NB4 (cell line): ENCODE measurements around the gene KATNB1.

Experiments
- DNase-seq: peaks from one replicate; pipeline ENCODE4 v3.0.0; 2010; ENCODE audit warnings: low read depth
- H3K4me3 ChIP-seq: one replicate; pipeline ENCODE4 v1.5.1; 2011; ENCODE audit warnings: mild to moderate bottlenecking, low read depth, low read length, moderate library complexity
- MYC ChIP-seq: IDR thresholded peaks from 2 replicates; pipeline ENCODE4 v1.6.1; 2011; ENCODE audit warnings: low read depth, low read length
- POLR2A ChIP-seq: IDR thresholded peaks from 2 replicates; pipeline ENCODE4 v1.6.1; 2011; ENCODE audit warnings: mild to moderate bottlenecking; ENCODE audit not compliant: insufficient read length; ENCODE audit errors: extremely low read depth
- TF ChIP-seq, protein P1 (sequence below): IDR thresholded peaks from 2 replicates; pipeline ENCODE4 v1.6.1; 2011; ENCODE audit warnings: low read depth, low read length
- TF ChIP-seq, protein P2 (sequence below): IDR thresholded peaks from one replicate; pipeline ENCODE4 v1.5.1; 2012; ENCODE audit warnings: low read depth, low read length

KATNB1 gene

DNA sequence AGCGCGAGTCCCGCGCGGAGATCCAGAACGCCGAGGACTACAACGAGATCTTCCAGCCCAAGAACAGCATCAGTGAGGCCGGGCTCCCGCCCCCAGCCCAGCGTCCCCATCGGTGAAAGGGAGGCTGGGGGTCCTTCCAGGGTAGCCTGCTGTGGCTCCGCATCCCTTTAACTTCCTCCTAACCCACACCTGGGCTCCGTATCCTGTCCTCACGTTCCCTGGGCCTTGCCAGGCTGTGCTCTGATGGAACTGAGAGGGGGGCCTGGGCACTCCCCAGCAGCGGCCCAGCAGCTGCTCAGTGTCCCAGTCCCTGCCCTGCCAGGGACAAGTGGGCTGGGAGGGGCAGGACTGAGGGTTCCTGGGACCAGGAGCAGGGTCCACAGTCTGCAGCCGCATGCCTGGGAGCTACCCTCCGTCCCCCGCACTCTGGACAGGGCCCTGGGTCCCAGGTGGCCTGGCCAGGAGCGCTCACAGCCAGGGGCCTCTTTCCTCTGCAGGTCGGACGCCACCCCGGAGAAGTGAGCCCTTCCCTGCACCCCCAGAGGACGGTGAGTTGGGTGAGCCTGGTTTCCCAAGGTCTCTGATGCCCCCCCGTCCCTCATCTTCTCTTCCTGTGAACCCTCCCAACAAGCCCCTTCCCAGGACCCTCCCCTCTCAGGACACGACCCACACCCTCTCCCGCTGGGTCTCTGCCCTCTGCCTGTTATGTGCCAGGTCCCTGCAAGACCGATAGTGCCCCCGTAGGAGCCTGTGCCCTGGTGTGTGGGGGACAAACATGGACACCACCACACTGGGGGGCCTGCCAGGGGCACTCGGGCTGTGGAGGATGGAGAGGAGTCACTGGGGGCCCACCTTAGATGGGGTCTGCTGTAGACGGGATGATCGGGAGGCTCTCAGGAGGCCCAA, 18.1 kb downstream of the KATNB1 start:
- no peak overlapping the region for H3K4me3 ChIP-seq
- TF ChIP-seq MYC (no peak), POLR2A (no peak)
- TF ChIP-seq, protein P1, sequence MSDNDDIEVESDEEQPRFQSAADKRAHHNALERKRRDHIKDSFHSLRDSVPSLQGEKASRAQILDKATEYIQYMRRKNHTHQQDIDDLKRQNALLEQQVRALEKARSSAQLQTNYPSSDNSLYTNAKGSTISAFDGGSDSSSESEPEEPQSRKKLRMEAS = no peak
- TF ChIP-seq, protein P2, sequence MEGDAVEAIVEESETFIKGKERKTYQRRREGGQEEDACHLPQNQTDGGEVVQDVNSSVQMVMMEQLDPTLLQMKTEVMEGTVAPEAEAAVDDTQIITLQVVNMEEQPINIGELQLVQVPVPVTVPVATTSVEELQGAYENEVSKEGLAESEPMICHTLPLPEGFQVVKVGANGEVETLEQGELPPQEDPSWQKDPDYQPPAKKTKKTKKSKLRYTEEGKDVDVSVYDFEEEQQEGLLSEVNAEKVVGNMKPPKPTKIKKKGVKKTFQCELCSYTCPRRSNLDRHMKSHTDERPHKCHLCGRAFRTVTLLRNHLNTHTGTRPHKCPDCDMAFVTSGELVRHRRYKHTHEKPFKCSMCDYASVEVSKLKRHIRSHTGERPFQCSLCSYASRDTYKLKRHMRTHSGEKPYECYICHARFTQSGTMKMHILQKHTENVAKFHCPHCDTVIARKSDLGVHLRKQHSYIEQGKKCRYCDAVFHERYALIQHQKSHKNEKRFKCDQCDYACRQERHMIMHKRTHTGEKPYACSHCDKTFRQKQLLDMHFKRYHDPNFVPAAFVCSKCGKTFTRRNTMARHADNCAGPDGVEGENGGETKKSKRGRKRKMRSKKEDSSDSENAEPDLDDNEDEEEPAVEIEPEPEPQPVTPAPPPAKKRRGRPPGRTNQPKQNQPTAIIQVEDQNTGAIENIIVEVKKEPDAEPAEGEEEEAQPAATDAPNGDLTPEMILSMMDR = no peak
- no peak for DNase-seq

DNA sequence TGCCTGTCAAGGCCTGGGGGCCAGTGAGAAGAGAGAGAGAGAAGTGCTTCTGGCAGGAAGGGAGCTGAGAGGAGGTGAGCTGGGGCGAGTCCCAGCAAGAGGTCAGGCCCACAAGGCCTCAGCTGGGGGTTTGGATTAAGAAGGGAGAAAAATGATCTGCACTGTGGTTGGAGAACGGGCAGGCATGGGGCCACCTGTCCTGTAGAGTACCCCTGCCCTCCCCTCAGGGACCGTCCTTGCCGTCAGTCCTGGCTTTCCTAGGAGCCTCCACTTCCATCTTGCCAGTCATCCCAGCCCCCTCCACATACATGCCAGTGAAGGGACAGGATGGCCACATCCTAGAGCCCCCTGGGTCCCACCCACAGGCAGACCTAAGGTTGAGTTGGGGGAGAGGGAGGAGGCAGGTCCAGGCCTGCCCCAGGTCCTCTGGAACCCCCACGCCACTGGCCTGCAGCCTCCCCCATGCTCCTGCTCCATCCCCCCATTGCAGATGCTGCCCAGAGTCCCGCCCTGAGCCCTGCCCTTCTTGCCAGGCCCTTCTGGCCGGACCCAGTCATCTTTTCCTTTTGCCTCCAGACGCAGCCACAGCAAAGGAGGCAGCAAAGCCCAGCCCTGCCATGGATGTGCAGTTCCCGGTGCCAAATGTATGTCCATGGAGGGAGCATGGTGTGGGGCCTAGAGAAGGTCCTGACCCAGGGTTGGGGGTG, 18.9 kb downstream of the KATNB1 start:
- TF ChIP-seq, protein P2 = no peak
- TF ChIP-seq, protein P1 = no peak
- TF ChIP-seq MYC = no peak
- no peak for TF ChIP-seq POLR2A
- no peak overlapping the region for H3K4me3 ChIP-seq
- DNase-seq = no peak

GRCh38 chr16:57755061-57755684, 19.6 kb downstream of the KATNB1 start:
- DNase-seq = no peak
- no peak overlapping the region for H3K4me3 ChIP-seq
- TF ChIP-seq MYC (no peak), POLR2A (no peak)
- TF ChIP-seq, protein P2 = no peak
- TF ChIP-seq, protein P1 = no peak

GRCh38 chr16:57755726-57756423, 20.3 kb downstream of the KATNB1 start:
- TF ChIP-seq, protein P1 = no peak
- no peak for TF ChIP-seq POLR2A
- TF ChIP-seq, protein P2 = no peak
- no peak for TF ChIP-seq MYC
- DNase-seq = no peak

DNA sequence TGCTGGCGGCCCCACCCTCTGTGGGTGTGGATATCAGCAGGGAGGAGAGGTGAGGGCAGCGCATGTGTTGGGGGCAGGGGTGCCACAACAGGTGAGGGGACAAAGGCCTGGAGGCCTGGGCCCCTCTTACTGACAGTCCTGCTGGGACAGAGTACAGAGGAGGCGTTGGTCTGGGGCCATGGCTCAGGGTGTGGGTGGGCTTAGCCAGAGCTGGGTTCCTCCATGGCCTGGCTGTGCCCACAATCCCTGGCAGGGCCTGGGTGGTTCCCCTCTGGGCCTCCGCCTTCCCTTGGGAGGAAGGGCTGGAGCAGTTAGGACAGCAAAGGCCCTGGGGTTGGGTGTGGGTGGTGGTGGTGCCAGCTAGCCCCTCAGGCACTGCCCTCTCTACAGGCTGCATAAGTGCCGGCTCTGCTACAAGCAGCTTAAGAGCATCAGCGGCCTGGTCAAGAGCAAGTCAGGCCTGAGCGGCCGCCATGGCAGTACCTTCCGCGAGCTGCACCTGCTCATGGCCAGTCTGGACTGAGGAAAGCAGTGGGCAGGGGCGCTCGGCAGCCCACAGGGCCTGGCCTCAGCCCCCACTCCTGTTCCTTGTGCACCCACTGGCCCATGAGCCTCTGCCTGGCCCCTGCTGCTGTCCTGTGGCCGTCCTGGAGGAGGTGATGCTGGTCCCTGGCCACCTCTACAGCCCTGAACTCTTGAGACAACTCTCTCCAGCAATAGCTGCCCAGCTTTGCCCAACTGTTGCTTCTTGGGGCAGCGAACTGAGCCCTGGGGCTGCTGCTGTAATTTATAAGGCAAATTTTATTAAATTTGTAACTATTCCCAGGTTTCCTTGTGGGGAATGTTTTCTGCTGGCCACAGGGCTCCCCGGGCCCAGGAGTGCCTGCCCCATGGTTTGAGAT, 21.1 kb downstream of the KATNB1 start:
- H3K4me3 ChIP-seq = no peak overlapping the region
- TF ChIP-seq, protein P2 = no peak
- TF ChIP-seq POLR2A (no peak), MYC (no peak)
- TF ChIP-seq, protein P1 = no peak
- DNase-seq = no peak

More at GRCh38 chr16:57755726-57756423, 20.3 kb downstream of the KATNB1 start:
- H3K4me3 ChIP-seq = no peak overlapping the region
